ENCODE data around the gene EIF3M.

EIF3M gene

DNA sequence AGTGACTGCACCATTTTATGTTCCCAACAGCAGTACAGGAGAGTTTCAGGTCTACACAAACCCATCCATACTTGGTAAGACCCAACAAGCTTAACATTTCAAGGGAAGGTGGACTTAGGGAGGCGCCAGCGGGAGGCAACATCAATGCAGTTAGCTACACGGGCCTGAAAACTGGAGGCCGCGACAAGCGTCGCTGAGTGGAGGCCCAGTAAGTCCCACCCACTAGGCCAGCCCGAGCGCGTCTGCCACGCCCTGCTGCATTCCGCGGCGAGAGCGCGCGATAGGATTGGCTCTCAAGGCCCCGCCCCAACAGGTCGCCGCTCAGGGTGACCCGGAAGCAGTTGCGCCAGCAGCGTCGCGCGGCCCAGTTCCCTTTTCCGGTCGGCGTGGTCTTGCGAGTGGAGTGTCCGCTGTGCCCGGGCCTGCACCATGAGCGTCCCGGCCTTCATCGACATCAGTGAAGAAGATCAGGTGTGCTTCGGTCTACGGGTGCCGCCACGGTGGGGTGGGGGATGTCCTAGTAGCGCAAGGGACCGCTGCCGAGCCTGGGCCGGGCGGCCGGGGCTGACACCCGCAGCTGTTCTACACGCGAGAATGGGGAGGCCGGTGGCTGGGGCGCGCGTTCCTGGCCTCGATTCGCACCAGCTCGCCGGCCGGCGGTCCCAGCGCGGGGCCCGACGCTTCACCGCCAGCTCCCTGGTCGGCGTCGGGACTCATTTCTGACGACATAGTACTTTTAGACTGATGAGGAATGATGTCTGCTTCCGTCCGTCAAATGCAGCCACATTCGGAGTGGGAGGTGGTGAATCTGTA lies at the start of gene EIF3M:
Gene EIF3M (plus strand): TSS at position 373 of the 813 bp plus-strand sequence. CDS start 57 bp downstream, at position 430.
- DNase-seq (ENCODE audit: low read depth in 3 of 3), result peak; percentile 92 to 94 (median 94)

DNA sequence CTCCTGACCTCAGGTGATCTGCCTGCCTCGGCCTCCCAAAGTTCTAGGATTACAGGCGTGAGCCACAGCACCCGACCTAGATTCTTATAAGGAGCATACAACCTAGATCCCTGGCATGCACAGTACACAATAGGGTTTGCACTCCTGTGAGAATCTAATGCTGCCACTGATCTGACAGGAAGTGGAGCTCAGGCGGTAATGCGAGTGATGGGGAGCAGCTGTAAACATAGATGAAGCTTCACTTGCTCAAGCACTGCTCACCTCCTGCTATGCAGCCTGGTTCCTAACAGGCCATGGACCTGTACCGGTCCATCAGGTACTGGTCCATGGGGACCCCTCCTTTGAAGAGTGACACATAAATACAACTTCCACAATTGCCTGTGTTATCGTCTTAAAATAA lies 44.8 kb upstream of the EIF3M start:
- no peak for DNase-seq (ENCODE audit: low read depth in 3 of 3)

DNA sequence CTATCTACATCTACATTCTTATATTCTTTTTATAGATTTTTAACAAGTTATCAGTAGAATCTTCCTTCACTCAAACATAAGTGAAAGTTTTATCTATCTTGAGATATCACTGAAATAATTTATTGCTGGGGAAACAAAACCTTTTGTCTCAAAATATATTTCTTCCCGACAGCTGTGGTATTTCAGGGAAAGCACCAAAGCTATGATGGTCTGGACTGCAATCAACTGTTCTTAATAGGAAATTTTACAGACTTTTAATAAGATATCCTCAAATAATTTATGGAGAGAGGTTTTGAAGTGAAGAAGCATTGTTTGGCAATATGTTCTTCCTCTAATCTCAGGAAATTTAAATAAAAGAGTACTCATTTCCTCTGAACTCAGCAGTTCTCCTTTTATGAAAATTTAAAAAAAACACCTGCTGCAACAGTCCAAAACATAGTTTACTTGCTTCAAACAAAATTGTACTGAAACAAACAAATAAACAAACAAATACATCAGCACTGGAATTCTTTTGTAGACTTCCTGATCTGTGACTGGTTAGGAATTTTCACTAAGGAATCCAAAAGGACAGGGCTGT lies 33.9 kb upstream of the EIF3M start:
- no peak for DNase-seq (ENCODE audit: low read depth in 3 of 3)

DNA sequence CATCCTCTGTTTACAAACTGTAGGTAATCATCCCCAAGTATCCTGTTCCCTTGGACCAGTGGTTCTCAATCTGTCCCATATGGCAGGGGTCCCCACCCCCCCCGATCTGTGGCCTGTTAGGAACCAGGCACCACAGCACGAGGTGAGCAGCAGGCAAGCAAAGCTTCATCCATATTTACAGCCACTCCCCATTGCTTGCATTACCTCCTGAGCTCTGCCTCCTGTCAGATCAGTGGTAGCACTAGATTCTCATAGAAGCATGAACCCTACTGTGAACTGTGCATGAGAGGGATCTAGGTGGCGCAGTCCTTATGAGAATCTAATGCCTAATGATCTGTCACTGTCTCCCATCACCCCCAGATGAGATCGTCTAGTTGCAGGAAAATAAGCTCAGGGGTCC lies 33.4 kb upstream of the EIF3M start:
- no peak for DNase-seq (ENCODE audit: low read depth in 3 of 3)

DNA sequence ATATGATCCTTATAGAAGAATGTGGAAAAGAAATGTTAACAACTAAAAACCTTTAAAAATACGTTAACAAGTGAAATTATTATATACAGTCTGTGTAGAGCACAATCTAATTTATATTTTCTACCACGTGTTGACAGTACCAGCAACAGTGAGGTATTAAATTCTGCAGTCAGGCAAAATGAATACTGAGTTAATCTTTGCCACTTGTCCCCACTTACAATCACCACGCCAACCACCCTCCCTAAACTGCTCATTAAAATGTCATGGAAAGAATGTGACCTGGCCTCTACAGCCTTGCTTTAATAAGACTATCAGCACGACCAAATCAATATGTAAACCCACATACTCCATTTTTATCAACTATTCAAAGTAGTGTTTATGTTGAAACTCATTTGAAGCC lies 28.5 kb upstream of the EIF3M start:
- DNase-seq (ENCODE audit: low read depth in 3 of 3), result no peak

DNA sequence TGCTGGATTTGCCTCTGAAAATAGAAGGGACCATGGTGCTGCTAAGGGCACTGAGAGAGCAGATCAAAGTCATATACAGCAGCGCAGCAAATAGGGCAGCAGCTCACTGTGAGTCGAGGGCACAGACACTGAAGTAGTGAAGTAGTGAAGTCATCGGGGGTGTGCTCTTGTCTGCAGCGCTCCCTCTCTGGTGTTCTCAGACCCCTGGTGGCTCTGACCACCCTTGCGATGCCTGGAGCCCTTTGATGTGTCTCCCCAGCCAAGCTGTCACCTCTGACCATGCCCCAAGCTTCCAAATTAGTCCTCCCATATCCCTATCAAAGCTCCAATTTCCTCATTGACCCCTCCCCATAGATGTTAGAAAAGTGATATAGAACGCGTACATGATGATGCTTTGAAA lies 27.7 kb upstream of the EIF3M start:
- DNase-seq (ENCODE audit: low read depth in 3 of 3), result no peak

DNA sequence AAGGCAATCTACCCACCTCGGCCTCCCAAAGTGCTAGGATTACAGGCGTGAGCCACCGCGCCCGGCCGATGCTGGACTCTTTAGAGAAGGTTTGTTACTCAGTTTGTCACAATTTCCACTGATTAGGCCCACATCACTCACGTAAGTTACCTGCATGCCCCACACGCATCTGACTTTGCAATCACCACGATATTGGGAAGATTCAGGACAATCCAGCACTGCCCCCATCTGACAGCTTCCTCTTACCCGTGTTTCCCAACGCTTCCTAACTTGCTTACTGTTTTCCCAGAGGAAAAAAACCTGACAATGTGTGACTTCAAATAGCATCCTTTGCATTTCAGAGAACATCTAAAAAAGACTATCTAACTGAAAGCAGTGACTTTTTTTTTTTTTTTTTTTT lies 21.8 kb upstream of the EIF3M start:
- no peak for DNase-seq (ENCODE audit: low read depth in 3 of 3)

DNA sequence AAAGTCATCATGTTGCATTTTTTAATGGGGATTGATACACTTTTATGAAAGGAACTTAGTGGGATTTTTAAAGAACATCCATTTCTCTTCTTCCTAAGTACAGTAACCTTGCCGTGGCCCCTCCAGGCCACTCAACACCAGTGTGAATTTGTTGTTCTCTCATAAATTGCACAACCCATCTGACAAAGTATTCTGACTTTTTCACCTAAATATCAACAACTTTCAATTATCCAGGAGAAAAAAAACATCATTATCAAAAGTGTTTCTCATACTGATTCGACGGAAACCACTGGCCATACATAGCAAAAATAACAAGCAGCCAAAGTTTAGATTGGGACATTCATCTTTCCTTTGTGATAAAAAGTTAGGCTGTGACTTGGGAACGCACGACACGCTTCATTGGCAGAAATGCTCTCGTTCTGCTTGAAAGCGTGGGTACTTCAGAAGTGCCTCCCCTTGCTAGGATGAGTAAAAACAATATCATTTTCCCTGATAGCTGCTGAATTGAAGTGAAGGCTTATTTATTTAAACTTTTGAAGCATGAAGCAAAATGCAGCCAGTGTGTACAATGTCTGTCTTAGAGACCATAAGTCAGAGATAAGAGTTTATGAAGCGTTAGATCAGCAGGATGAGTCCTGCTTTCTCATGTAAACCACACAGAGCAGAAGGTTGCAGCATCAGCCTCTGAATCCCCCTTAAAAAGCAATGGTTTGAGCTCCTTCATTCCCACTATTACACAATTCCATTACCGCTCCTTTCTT lies 20.6 kb upstream of the EIF3M start:
- no peak for DNase-seq (ENCODE audit: low read depth in 3 of 3)

DNA sequence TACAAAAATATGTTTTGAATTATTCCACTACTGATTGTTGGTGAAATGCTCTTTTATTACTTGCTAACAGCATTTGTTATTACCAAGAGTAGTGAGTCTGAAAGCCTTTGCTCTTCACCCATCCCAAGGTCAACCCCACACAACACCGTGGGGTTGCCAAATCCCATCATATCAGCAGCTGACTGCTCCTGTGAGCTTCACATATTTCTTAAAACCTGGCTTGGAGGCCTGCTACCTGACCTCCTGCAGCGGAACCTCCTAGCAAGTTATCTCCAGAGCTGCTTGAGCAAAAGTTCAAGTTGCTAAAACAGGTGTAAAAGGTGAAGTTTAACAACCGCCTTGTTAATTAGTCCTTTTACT lies 20.1 kb upstream of the EIF3M start:
- DNase-seq (ENCODE audit: low read depth in 3 of 3), result no peak

DNA sequence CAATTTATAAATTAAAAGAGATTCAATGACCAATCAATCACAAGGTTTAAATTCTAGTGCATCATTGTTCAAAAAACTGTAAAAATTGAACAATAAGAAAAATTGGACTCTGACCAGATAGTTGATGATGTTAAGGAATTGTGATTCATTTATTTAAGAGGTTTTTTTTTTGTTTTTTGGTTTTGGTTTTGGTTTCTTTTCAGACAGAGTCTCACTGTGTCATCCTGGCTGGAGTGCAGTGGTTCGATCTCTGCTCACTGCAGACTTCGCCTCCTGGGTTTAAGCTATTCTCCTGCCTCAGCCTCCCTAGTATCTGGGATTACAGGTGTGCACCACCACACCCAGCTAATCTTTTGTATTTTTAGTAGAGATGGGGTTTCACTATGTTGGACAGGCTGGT lies 17.1 kb upstream of the EIF3M start:
- no peak for DNase-seq (ENCODE audit: low read depth in 3 of 3)

DNA sequence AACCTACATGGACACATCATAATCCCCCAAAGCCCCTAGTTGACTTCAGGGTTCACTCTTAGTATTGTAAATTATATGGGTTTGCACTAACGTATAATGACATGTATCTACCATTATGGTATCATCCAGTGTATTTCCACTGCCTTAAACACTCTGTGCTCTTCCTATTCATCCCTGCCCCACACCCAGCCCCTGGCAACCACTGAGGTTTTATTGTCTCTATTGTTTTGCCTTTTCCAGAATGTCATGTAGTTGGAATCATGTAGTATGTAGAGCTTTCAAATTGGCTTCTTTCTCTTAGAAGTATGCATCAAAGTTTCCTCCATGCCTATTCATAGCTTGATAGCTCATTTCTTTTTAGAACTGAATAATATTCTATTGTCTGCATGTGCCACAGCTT lies 16.5 kb upstream of the EIF3M start:
- DNase-seq (ENCODE audit: low read depth in 3 of 3), result no peak

DNA sequence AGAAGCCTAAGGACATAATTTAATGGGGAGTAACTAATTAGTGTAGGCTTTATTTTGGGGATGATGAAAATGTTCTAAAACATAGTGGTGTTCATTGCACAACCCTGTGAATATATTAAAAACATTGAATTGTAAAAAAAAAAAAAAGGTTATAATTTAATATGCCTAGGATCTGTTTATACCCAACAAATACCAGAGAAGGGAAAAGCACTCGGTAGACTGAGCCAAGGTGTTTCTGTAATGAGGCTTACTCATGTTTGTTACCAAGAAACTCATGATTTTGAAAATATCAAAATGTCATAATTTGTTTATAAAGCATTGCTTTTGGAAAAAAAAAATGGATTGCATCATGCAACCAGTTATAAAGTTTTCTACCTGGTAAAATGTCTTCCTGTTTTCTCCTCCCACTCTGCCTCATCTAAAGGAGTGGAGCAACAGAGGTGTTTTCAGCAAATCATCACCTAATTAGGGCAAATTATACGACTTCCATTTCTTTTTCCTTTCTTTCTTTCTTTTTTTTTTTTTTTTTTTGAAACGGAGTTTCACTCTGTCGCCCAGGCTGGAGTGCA lies 14.2 kb upstream of the EIF3M start:
- no peak for DNase-seq (ENCODE audit: low read depth in 3 of 3)

DNA sequence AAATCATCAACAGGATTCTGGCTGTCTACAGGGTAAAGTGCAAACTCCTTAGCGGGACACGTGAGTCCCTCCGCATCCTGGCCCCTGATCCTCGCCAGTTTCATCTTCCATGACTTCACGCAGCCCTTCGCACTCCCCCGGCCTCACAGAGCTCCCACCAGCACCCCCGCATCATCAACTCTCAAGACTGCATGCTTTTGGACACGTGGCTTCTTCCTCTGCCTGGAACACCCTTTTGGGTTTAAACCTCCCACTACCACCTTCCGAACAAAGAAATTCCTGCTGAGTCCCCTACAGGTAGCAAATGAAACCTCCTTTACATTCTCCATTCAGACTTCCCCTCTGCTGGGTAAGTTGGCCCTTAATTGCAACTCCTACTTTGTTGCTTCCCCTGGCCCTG lies 12.6 kb upstream of the EIF3M start:
- DNase-seq (ENCODE audit: low read depth in 3 of 3), result no peak

DNA sequence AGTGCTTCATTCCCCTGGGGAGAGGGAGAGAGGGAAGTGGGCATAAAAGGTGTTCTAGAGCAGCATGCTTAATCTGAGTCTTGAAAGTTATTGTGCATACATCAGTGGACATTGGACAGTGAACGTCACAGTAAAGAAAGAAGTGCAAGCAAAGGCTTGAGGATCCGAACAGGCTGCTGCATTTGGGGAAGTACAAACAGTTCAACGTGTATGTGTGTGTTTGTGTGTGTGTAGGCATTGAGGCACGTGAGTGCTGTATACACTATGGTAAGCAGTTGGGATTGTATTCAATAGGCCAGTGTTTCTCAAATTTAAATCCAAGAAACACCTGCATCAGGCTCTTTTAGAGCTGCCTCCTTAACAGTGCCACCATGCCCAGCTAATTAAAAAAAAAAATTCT lies 10.4 kb upstream of the EIF3M start:
- no peak for DNase-seq (ENCODE audit: low read depth in 3 of 3)

DNA sequence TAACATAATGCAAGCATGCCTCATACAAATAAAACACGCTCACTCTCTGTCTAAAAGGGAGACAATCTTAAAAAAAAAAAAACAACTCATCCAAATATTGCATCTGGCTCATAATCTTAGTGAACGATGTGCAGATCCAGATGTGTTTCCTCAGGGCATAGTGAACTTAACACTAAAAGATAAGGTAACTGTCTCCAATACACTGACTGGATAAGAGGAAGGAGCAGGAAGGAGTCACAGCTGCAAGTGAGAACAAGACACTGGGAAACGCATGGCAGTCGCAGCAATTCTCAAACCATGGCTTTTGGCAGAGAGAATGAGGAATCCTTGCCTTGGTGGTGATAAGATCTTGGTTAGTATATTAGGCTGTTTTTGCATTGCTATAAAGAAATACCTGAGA lies 9.2 kb upstream of the EIF3M start:
- no peak for DNase-seq (ENCODE audit: low read depth in 3 of 3)

DNA sequence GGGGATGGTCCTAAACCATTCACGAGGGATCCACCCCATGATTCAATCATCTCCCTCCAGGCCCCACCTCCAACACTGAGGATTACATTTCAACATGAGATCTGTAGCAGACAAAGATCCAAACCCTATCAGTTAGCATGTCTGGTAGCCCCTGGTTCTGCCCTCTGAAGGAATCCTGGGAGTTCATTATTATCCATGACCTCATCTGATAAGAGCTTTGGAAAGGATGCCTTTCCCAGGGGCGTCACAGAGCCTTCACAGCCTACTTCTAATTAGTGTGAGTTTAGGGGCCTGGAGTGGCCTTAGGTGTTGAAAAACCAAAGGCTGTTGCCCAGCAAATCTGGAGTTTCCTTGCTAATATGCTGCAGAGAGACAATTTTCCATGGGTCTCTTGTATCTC lies 8.6 kb upstream of the EIF3M start:
- no peak for DNase-seq (ENCODE audit: low read depth in 3 of 3)

DNA sequence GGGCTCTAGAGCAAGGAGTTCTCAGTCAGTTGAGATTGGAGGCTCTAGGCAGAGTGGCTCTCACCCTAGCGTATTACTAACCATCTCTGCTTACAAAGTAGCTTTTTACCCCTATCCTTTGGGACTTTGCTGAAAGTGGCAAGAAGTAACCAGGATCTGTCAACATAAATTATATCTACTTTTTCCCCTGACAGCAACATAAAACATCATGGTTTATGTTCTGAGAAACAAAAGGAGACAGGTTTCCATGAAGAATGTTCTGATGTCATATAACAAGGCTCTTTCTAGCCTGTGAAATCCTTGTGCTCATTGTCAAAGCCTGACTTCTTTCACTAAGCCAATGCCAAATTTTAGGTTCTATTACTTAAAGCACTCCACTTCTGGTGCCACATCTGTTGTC lies 7.2 kb upstream of the EIF3M start:
- DNase-seq (ENCODE audit: low read depth in 3 of 3), result no peak

DNA sequence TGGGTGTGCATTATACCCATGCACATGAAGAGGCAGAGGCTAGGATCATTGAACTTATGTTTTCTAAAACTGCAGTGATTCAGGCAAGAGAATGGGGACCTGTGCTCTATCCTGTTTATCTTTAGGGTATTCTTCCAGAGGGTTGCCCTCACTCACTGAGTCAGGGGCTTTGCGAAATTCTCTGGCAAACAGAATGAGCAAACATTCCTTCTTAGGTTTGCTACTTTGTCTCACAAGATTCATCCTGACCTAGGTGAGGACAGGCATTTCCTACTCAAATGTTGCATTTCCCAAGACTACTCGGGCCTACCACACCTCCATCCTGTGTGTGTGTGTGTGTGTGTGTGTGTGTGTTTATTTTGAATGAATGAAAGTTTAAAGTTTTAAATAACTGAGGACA lies 2.7 kb upstream of the EIF3M start:
- DNase-seq (ENCODE audit: low read depth in 3 of 3), result no peak

DNA sequence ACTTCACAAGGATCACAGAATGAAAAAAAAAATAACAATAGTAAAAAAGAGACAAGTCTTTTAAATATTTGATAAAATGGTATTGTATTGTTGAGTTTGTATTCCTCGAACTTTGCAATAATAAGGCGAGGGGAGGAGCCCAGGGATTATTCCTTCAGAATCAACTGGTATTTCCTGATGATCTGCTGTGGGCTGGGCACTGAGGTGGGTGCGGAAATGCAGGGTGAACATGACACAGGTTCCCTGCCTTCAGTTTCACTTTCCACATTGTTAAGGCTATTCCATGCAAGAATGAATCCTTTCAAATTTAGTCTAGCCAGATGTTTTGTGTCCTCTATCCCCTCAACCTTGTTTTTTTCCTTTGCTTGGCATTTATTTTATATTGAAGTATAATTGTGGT lies 2.1 kb upstream of the EIF3M start:
- DNase-seq (ENCODE audit: low read depth in 3 of 3), result no peak

DNA sequence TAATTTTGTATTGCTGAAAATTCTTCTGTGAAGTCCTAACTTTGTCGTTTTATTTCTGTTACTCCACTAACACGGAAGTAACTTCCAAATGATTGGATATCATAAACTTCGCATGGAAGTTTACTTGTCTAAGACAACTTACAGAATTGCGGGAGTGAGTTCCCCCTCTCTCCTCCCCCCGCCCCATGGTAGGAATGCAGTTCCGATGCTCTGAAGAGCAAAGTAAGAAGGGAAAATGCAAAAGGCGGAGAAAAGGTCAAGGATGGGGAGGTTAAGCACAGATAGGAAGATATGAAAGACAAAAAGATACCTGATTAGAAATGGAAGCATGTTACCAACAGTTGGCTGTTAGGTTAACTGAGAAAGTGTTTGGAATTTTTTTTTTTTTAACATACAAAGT lies 1.3 kb downstream of the EIF3M start:
- no peak for DNase-seq (ENCODE audit: low read depth in 3 of 3)

DNA sequence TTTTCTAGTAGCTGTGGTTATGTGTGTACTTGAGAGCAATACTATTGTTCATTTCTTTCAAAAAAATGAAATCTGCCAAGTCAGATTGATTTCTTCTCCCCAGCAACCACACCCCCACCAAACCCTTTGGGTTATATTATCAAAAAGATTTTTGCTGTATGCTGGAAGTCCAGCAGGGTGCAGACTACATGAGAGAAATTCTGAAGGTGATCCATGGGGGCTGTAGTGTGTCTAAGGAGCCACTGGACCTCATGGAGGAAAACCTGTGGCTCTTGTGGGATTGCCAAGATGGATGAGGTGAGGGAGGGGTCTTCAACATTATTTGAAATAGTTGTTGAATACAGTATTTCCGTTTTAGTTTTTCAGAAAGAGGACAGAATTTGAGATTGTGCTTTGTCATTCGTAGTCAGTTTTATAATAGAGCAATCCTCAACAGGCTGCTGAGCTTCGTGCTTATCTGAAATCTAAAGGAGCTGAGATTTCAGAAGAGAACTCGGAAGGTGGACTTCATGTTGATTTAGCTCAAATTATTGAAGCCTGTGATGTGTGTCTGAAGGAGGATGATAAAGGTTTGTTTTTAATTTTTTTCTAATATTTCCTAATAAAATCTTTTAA lies 3.1 kb downstream of the EIF3M start:
- no peak for DNase-seq (ENCODE audit: low read depth in 3 of 3)

DNA sequence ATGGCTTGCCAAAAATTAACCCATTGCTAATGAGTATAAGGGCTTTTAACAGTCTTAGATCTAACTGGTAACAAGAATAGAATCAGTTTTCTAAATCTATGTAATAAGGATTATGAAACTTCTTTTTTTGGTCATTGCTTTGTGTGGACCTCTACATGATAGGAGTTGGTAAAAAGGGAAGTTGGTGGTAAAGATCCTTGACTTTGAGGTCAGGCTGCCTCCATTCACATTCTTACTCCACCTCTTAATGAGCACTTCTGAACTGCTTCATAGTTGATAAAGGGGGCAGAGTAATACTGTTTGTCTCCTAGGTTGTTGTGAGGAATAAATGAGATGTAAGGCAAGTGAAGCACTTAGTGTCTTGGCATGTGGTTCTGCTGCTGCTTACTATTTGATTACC lies 10.6 kb downstream of the EIF3M start:
- no peak for DNase-seq (ENCODE audit: low read depth in 3 of 3)
